GM21737 (cell line): Measurements from ENCODE around the gene GINS2.

ENCODE experiments used
- ATAC-seq: cut with Tn5 transposase; IDR thresholded peaks from one replicate; pipeline ENCODE4 v1.9.1; 2021; ENCODE audit warnings: mild to moderate bottlenecking, moderate library complexity; ENCODE audit not compliant: unreplicated experiment

Gene GINS2

GRCh38 chr16:85716680-85717038 is 27.9 kb upstream of the GINS2 start:
- no peak for ATAC-seq

GRCh38 chr16:85716022-85716679 is 27.4 kb upstream of the GINS2 start:
- no peak for ATAC-seq

DNA sequence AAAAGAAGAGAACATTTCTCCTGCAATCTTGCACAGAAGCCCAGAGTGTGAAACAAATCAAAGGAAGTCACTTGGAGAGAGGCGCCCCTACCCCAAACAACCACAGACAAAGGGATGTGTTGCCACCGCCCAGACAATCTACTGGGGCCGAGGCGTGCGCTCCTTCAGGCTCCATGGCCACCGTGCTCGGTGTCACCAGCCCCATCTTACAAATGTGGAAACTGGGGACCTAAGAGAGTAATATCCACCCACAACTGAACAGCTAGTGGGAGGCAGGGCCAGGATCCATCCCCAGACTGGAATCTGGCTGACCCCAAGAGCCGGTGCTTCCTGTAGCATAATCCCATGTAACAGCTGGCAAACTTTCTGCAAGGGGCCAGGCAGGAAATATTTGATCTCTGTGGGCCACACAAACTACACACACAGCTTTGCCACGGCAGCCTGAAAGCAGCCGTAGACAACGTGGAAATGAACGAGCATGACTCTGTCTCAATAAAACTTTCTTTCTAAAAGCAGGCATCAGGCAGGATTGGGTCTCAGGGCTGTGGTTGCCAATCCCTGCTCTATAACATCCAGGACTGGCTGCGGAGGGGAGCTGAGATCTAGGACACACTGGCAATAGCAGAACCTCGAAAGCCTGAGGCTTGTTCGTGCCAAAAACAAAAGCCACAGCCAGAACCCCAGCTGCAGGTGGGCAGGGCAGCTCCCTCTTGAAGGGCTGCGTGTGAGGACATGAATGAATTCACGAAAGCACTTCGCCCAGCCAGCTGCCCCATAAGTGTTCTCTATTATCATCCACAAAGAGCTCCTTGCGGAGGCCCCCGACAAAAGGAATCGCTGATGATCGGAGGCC is 26.6 kb upstream of the GINS2 start:
- ATAC-seq, result no peak

GRCh38 chr16:85712801-85713200 is 24.0 kb upstream of the GINS2 start:
- no peak for ATAC-seq

GRCh38 chr16:85711982-85712587 is 23.3 kb upstream of the GINS2 start:
- no peak for ATAC-seq

GRCh38 chr16:85710732-85711131 is 22.0 kb upstream of the GINS2 start:
- ATAC-seq, result no peak

- no peak for ATAC-seq
Measured at GRCh38 chr16:85709766-85710585, 21.2 kb upstream of the GINS2 start.

- no peak for ATAC-seq
Measured at GRCh38 chr16:85708338-85708737, 19.6 kb upstream of the GINS2 start.

DNA sequence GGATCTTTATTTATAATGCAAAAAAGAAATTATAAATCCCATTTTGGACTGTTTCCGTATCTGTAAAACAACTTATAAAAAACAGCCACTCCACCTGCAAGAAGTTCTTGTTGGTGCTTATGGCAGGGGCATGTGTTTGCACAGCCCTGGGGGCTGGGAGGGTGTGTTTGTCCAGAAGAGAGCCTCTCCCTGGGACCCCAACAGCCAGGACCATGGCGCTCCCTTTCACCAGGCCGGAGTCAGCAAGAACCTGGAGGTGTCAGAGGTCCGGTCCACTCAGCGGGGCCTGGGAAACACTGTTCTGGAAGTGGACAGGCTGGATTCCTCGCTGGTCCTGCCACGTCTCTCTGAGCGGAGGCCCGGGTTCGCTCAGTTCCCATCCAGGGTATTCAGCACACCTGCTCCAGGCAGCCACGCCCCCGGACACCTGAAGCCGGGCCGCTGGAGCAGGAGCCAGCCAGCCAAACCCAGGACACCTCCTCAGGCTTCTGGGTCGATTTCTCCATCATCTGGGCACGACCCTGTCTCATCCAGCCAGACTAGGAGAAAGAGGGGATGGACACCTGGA is 18.9 kb upstream of the GINS2 start:
- ATAC-seq, result no peak

GRCh38 chr16:85706449-85707034 is 17.8 kb upstream of the GINS2 start:
- no peak for ATAC-seq

DNA sequence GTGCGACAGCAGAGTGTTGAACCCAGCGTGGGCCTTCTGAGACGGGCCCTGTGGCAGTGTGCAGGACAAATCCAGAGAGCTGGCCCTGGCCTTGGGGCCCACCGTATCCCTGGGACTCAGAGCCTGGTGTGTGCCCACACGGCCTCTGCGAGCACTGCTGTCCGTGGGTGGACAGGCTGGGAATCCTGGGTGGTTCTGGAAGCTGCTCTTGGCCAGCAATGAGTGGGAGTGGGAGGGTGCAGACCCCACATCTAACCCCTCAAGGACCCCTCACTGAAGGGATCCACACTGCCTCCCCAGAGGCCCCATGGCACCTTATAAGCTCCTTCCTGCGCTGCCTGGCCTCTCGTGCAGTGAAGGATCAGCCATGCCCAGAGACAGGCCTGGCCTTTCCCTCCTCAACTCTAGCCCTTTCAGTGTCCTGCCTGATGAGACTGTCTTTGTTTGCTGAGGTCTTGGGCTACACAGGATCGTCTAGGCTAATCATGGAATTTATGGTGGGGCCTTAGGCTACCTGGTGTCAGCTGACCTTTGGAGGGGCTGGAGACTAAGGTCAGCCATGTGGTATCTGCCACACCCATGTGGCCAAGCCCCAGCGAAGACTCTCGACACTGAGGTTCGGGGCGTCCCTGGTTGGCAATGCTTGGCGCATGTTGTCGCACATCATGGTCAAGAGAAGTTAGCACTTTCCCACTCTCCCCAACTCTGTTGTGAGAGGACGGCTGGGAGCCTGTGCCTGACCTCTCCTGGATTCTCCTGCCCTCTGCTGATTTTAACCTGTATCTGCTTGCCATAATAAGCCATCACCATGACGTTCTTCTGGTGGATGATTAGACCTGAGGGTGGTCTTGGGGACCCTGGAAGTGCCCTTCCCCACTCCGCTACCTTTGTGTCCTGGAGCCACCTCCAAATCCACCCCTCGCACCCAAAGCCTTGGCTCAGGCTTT is 16.4 kb upstream of the GINS2 start:
- no peak for ATAC-seq

DNA sequence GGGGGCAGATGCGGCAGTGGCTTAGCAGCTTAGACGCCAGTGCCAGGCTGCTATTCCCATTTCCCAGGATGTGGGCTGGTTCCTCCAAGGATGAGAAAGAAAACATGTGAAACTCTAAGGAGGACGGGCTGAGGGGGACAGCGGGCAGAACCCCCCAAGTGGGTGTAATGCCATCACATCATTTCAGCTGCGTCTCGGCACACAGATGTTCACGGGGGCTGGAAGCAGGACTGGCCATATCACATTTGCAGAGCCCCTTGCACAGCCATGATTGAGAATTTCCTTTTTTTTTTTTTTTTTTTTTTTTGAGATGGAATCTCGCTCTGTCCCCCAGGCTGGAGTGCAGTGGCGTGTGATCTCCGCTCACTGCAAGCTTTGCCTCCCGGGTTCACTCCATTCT is 15.3 kb upstream of the GINS2 start:
- ATAC-seq, result no peak

DNA sequence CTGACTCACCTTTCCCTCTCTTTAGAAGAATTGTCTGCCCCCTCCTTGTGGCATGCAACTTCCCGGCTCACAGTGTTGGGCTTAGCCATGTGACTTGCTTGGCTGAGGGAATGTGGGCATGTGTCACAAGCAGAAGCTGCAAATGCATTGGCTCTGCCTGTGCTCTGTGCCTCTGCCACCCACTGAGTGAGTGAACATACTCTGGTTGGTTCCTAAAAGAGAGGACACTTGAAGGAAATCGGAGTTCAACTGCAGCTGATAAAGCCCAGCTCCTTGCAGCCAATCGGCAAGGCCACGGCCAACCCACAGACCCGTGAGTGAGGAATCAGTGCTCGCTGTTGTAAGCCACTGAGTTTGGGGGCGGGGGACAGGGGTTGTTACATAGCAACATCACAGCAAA is 10.9 kb upstream of the GINS2 start:
- no peak for ATAC-seq

DNA sequence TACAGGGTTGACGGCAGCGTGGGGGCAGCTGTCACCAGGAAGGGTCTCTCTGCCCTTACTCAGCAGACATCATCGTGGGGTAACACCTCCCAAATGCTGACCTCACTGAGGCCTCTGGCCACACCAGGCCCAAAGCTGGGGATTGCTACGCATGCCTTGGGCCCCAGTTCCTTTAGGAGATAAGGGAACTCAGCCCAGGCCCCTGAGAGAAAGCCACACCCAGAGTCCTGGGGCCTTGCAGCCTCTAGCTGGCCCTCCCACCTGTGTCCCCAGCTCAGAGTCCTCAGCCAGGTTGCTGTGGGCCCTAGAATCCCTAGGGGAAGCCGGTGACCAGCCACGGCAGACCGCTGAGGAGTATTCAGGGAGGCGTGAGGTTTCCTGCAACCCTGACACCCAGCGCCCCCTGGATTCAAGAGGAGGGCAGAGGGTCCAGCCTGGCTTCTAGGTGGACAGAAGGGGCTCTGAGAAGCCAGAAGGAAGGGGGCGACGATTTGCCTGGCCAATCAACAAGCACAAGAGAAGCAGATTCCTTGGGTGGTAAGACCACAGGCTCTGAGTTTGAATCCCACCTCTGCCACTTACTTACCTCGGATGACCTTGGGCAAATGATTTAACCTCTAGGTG is 10.3 kb upstream of the GINS2 start:
- no peak for ATAC-seq

GRCh38 chr16:85698459-85698891 is 9.7 kb upstream of the GINS2 start:
- ATAC-seq, result no peak

- no peak for ATAC-seq
Measured at GRCh38 chr16:85697431-85697830, 8.7 kb upstream of the GINS2 start.

GRCh38 chr16:85696781-85697180 is 8.0 kb upstream of the GINS2 start:
- ATAC-seq, result no peak

- ATAC-seq, result no peak
Measured at GRCh38 chr16:85695196-85696128, 6.7 kb upstream of the GINS2 start.
